Type B pancreatic cell (in vitro differentiated cells): ENCODE measurements around the gene BNIP3. TPM values are rescaled to one million over a fixed set of nuclear protein-coding genes. Genes with fewer than 3 reads are reported as not detected.

ENCODE experiments used
- DNase-seq: peaks from one replicate; pipeline ENCODE4 v3.0.0; 2021; ENCODE audit warnings: mixed read lengths; ENCODE audit not compliant: unreplicated experiment; ENCODE audit errors: extremely low spot score
- H3K27ac Mint-ChIP-seq: 2 replicates; pipeline ENCODE4 v1.8.0; 2021; ENCODE audit warnings: mild to moderate bottlenecking, mixed read lengths
- H3K27me3 Mint-ChIP-seq: 2 replicates; pipeline ENCODE4 v1.8.0; 2021; ENCODE audit warnings: mixed read lengths
- H3K36me3 Mint-ChIP-seq: 2 replicates; pipeline ENCODE4 v1.8.0; 2021; ENCODE audit warnings: mixed read lengths
- H3K4me1 Mint-ChIP-seq: one replicate; pipeline ENCODE4 v1.8.0; 2021; ENCODE audit warnings: mixed read lengths; ENCODE audit not compliant: unreplicated experiment
- H3K4me3 Mint-ChIP-seq: 2 replicates; pipeline ENCODE4 v1.8.0; 2021; ENCODE audit warnings: mild to moderate bottlenecking, mixed read lengths
- H3K9me3 Mint-ChIP-seq: 2 replicates; pipeline ENCODE4 v1.8.0; 2021; ENCODE audit warnings: mixed read lengths
- total RNA-seq: library from RNA; stranded (reverse); gene quantifications from 2 replicates; pipeline ENCODE4 v1.2.1, GENCODE V29; 2021; ENCODE audit warnings: low replicate concordance
- TF ChIP-seq, protein P1 (sequence below): fragments of 200-600 bp; sonication (generic); conservative IDR thresholded peaks from 2 replicates; pipeline ENCODE4 v1.5.0; 2021; ENCODE audit warnings: antibody characterized with exemption, mild to moderate bottlenecking

Gene BNIP3
- total RNA-seq, 1 donor from 2014 or later = 30.2 TPM

GRCh38 chr10:132022241-132022640, 40.5 kb upstream of the BNIP3 start:
- Mint-ChIP-seq H3K27ac (no peak overlapping the region), H3K27me3 (peaks cover 49% of the 10 kb centered on the region), H3K9me3 (no peaks in the 10 kb centered on the region), H3K36me3 (no peaks in the 10 kb centered on the region), H3K4me3 (no peak overlapping the region), H3K4me1 (peaks cover 5% of the 10 kb centered on the region)
- TF ChIP-seq, protein P1, sequence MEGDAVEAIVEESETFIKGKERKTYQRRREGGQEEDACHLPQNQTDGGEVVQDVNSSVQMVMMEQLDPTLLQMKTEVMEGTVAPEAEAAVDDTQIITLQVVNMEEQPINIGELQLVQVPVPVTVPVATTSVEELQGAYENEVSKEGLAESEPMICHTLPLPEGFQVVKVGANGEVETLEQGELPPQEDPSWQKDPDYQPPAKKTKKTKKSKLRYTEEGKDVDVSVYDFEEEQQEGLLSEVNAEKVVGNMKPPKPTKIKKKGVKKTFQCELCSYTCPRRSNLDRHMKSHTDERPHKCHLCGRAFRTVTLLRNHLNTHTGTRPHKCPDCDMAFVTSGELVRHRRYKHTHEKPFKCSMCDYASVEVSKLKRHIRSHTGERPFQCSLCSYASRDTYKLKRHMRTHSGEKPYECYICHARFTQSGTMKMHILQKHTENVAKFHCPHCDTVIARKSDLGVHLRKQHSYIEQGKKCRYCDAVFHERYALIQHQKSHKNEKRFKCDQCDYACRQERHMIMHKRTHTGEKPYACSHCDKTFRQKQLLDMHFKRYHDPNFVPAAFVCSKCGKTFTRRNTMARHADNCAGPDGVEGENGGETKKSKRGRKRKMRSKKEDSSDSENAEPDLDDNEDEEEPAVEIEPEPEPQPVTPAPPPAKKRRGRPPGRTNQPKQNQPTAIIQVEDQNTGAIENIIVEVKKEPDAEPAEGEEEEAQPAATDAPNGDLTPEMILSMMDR = no peak
- no peak for DNase-seq

- Mint-ChIP-seq H3K27ac (no peak overlapping the region), H3K9me3 (no peaks in the 10 kb centered on the region), H3K4me1 (peaks cover 5% of the 10 kb centered on the region), H3K4me3 (no peak overlapping the region), H3K27me3 (peaks cover 44% of the 10 kb centered on the region), H3K36me3 (no peaks in the 10 kb centered on the region)
- no peak for DNase-seq
- TF ChIP-seq, protein P1 = no peak
Observed at GRCh38 chr10:132021504-132022143, 39.9 kb upstream of the BNIP3 start.

DNA sequence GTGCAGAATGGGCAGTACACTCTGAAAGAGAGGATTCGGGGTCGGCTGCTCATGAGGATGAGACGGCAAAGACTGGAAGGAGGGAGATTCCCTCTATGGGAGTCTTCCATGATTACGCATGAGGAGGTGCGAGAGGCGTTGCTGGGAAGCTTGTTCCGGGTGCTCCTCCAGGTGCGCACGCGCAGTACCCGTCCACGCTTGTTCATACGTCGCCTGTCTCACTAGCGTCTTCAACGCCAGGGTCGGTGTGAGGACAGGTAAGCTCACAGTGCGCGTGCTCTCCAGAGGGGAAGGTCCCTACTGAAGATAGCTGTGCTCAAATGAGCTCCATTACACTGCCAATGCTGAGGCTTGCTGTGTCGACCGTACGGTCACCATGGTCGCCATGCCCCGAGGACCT, 39.3 kb upstream of the BNIP3 start:
- Mint-ChIP-seq H3K9me3 (no peaks in the 10 kb centered on the region), H3K27me3 (peaks cover 41% of the 10 kb centered on the region), H3K4me3 (no peak overlapping the region), H3K27ac (no peak overlapping the region), H3K36me3 (no peaks in the 10 kb centered on the region), H3K4me1 (peaks cover 5% of the 10 kb centered on the region)
- TF ChIP-seq, protein P1 = no peak
- no peak for DNase-seq

GRCh38 chr10:132020456-132020855, 38.7 kb upstream of the BNIP3 start:
- Mint-ChIP-seq H3K9me3 (no peaks in the 10 kb centered on the region), H3K4me1 (peaks cover 5% of the 10 kb centered on the region), H3K27me3 (peaks cover 37% of the 10 kb centered on the region), H3K27ac (no peak overlapping the region), H3K36me3 (no peaks in the 10 kb centered on the region), H3K4me3 (no peak overlapping the region)
- no peak for DNase-seq
- TF ChIP-seq, protein P1 = no peak

GRCh38 chr10:132019366-132019765, 37.6 kb upstream of the BNIP3 start:
- peaks cover 5% of the 10 kb centered on the region for H3K4me1 Mint-ChIP-seq
- TF ChIP-seq, protein P1 = no peak
- no peaks in the 10 kb centered on the region for H3K9me3 Mint-ChIP-seq
- no peak overlapping the region for H3K27ac Mint-ChIP-seq
- no peaks in the 10 kb centered on the region for H3K36me3 Mint-ChIP-seq
- DNase-seq = no peak
- no peak overlapping the region for H3K4me3 Mint-ChIP-seq
- peaks cover 28% of the 10 kb centered on the region for H3K27me3 Mint-ChIP-seq
